ENCODE data around the gene GAS7.

Gene GAS7

DNA sequence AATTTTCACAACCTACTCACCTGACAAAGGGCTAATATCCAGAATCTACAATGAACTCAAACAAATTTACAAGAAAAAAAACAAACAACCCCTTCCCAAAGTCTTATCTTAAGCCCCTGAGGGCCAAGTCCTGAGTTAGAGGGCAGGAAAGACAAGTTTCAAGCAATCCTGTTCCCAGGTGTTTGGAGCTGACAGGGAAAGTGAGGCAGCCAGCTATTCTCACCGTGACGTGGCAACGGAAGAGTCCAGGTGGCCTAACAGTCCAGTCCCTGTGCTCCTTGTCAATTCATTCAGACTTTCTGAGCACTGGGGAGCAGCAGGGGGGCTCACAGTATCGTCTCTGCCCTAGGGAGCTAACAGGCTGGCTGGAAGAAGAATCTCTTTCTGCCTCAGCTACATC is 203.6 kb downstream of the GAS7 start:
- no peaks in the 10 kb centered on the region for H3K4me1 ChIP-seq (ENCODE audit: insufficient read depth, low read length, severe bottlenecking)
- H3K4me3 ChIP-seq (ENCODE audit: low read depth, low read length, poor library complexity, severe bottlenecking), result no peak overlapping the region
- H3F3A ChIP-seq (ENCODE audit: insufficient read depth, low read length), result no peaks in the 10 kb centered on the region
- no peaks in the 10 kb centered on the region for H4K20me1 ChIP-seq (ENCODE audit: insufficient read depth, low read length)
- no peak overlapping the region for H3K4me2 ChIP-seq (ENCODE audit: low read length)
- no peak overlapping the region for H3K27ac ChIP-seq (ENCODE audit: low read depth, low read length, poor library complexity, severe bottlenecking)
- no peaks in the 10 kb centered on the region for H3K27me3 ChIP-seq (ENCODE audit: insufficient read depth, low read length)
- no peaks in the 10 kb centered on the region for H3K79me2 ChIP-seq (ENCODE audit: insufficient read depth, low read length)
- no peaks in the 10 kb centered on the region for H3K9me3 ChIP-seq (ENCODE audit: low read length)
- no peak overlapping the region for H3K9ac ChIP-seq (ENCODE audit: low read length)
- no peak overlapping the region for H2AFZ ChIP-seq (ENCODE audit: low read length)
- no peaks in the 10 kb centered on the region for H3K9me2 ChIP-seq (ENCODE audit: low read depth, low read length)
- no peaks in the 10 kb centered on the region for H3K36me3 ChIP-seq (ENCODE audit: insufficient read depth, low read length)
- TF ChIP-seq EZH2 (IDR thresholded peaks at IDR 0.05; ENCODE audit: borderline replicate concordance, low read length) (no peak), CTCF (IDR thresholded peaks at IDR 0.05; ENCODE audit: low read length) (no peak)

DNA sequence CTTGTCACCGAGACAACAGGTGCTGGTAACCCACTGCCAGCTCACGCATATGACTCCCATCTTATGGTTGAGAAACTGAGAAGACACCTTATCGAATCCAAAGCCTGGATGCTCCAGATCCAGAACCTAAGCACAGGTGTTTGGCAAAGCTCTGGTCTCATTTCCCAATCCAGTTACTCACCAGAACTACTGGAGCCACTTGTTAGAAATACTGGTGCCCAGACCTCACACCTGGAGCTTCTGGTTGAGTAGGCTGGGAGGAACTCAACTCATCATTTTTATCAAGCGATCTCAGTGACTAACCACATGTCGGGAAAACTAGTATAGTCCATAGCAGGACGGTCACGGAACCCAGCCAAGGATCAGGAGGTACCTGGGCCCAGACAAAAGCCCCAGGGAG is 206.6 kb downstream of the GAS7 start:
- Histone ChIP-seq H3K4me1 (ENCODE audit: insufficient read depth, low read length, severe bottlenecking) (no peaks in the 10 kb centered on the region), H4K20me1 (ENCODE audit: insufficient read depth, low read length) (no peaks in the 10 kb centered on the region), H3K27me3 (ENCODE audit: insufficient read depth, low read length) (no peaks in the 10 kb centered on the region), H2AFZ (ENCODE audit: low read length) (no peak overlapping the region), H3K9me3 (ENCODE audit: low read length) (no peaks in the 10 kb centered on the region), H3K4me3 (ENCODE audit: low read depth, low read length, poor library complexity, severe bottlenecking) (no peak overlapping the region), H3K79me2 (ENCODE audit: insufficient read depth, low read length) (no peaks in the 10 kb centered on the region), H3K9ac (ENCODE audit: low read length) (no peak overlapping the region), H3K27ac (ENCODE audit: low read depth, low read length, poor library complexity, severe bottlenecking) (no peak overlapping the region), H3K36me3 (ENCODE audit: insufficient read depth, low read length) (no peaks in the 10 kb centered on the region), H3K9me2 (ENCODE audit: low read depth, low read length) (no peaks in the 10 kb centered on the region), H3K4me2 (ENCODE audit: low read length) (no peak overlapping the region), H3F3A (ENCODE audit: insufficient read depth, low read length) (no peaks in the 10 kb centered on the region)
- TF ChIP-seq CTCF (IDR thresholded peaks at IDR 0.05; ENCODE audit: low read length) (no peak), EZH2 (IDR thresholded peaks at IDR 0.05; ENCODE audit: borderline replicate concordance, low read length) (no peak)

GRCh38 chr17:9991351-9991750 is 207.1 kb downstream of the GAS7 start:
- Histone ChIP-seq H3K27me3 (ENCODE audit: insufficient read depth, low read length) (no peaks in the 10 kb centered on the region), H3K36me3 (ENCODE audit: insufficient read depth, low read length) (no peaks in the 10 kb centered on the region), H3K79me2 (ENCODE audit: insufficient read depth, low read length) (no peaks in the 10 kb centered on the region), H3K4me3 (ENCODE audit: low read depth, low read length, poor library complexity, severe bottlenecking) (no peak overlapping the region), H3F3A (ENCODE audit: insufficient read depth, low read length) (no peaks in the 10 kb centered on the region), H3K9me2 (ENCODE audit: low read depth, low read length) (no peaks in the 10 kb centered on the region), H3K4me1 (ENCODE audit: insufficient read depth, low read length, severe bottlenecking) (no peaks in the 10 kb centered on the region), H3K4me2 (ENCODE audit: low read length) (no peak overlapping the region), H3K9ac (ENCODE audit: low read length) (no peak overlapping the region), H3K9me3 (ENCODE audit: low read length) (no peaks in the 10 kb centered on the region), H3K27ac (ENCODE audit: low read depth, low read length, poor library complexity, severe bottlenecking) (no peak overlapping the region), H4K20me1 (ENCODE audit: insufficient read depth, low read length) (no peaks in the 10 kb centered on the region), H2AFZ (ENCODE audit: low read length) (no peak overlapping the region)
- TF ChIP-seq CTCF (IDR thresholded peaks at IDR 0.05; ENCODE audit: low read length) (no peak), EZH2 (IDR thresholded peaks at IDR 0.05; ENCODE audit: borderline replicate concordance, low read length) (no peak)
